Measurements from ENCODE around the gene SRI. TPM values are rescaled to one million over a fixed set of nuclear protein-coding genes. Genes with fewer than 3 reads are reported as not detected.

Gene SRI
- total RNA-seq, 1 donor from 2014 or later = 120 TPM

DNA sequence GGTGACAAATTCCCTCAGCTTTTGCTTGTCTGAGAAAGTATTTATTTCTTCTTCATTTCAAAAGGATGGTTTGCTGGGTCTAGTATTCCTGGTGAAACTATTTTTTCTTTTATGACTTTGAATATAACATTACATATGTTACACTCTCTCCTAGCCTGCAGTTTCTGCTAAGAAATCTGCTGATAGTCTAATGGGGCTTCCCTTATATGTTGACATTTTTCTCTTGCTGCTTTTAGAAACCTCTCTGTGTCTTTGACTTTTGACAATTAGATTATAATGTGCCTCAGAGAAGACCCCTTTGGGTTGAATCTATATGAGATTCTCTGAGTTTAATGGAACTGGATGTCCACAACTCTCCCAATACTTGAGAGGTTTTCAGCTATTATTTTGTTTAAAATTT lies 33.8 kb upstream of the SRI start:
- Mint-ChIP-seq H3K9me3 (peaks cover 13% of the 10 kb centered on the region), H3K36me3 (no peaks in the 10 kb centered on the region), H3K27ac (no peak overlapping the region), H3K4me3 (no peak overlapping the region), H3K27me3 (peaks cover 17% of the 10 kb centered on the region), H3K4me1 (ENCODE audit: unreplicated experiment) (no peaks in the 10 kb centered on the region)
- TF ChIP-seq, protein P1, sequence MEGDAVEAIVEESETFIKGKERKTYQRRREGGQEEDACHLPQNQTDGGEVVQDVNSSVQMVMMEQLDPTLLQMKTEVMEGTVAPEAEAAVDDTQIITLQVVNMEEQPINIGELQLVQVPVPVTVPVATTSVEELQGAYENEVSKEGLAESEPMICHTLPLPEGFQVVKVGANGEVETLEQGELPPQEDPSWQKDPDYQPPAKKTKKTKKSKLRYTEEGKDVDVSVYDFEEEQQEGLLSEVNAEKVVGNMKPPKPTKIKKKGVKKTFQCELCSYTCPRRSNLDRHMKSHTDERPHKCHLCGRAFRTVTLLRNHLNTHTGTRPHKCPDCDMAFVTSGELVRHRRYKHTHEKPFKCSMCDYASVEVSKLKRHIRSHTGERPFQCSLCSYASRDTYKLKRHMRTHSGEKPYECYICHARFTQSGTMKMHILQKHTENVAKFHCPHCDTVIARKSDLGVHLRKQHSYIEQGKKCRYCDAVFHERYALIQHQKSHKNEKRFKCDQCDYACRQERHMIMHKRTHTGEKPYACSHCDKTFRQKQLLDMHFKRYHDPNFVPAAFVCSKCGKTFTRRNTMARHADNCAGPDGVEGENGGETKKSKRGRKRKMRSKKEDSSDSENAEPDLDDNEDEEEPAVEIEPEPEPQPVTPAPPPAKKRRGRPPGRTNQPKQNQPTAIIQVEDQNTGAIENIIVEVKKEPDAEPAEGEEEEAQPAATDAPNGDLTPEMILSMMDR (conservative IDR thresholded peaks at IDR 0.05) = no peak
- DNase-seq (ENCODE audit: extremely low spot score, unreplicated experiment) = no peak

DNA sequence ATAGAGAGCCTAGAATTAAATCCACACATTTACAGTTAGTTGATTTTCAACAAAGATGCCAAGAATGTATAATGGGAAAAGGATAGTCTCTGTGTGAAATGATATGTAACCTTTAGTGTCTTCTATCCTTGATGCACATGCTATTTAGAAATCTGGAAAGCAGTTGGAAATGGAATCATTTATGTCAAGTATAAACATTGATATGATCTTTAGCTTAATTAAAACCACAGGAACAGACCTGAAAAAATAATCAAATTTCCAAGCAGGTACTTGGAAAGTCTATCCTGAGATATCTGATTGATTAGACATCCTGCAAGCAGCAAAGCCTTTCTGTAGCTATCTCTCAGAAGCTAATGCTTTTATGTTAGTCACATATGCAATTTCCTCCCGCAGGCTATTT lies 24.4 kb upstream of the SRI start:
- H3K36me3 Mint-ChIP-seq = no peaks in the 10 kb centered on the region
- TF ChIP-seq, protein P1 (conservative IDR thresholded peaks at IDR 0.05) = no peak
- H3K4me1 Mint-ChIP-seq (ENCODE audit: unreplicated experiment) = peaks cover 6% of the 10 kb centered on the region
- no peak for DNase-seq (ENCODE audit: extremely low spot score, unreplicated experiment)
- no peak overlapping the region for H3K4me3 Mint-ChIP-seq
- H3K27ac Mint-ChIP-seq = no peak overlapping the region
- H3K9me3 Mint-ChIP-seq = no peaks in the 10 kb centered on the region
- H3K27me3 Mint-ChIP-seq = peaks cover 13% of the 10 kb centered on the region

DNA sequence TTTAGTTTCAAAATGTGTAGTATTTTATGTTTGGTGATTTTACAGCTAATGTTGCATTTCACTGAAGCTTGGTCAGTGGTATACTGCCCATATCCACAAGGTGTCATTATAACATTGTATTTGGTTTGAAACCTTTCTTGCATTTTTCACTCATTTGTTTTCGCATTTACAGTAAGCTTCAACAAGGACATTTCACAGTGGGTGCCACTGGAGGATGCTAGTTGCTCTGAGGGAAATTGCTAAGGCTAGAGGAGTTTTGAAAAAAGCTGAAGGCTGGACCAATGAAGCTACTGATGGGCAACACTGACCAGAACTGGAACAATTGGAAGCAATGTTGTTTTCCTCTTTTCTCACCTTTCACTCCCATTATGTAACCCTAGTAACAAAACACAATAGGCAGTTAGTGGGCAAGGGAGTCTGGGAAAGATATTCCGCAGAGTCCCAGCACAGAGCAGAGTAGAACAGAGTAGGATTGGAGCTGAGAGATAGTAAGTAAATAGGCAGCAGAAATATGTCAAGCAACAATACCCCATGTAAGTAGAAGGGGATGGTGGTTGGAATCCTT lies 23.6 kb upstream of the SRI start:
- no peak overlapping the region for H3K4me3 Mint-ChIP-seq
- H3K27ac Mint-ChIP-seq = no peak overlapping the region

DNA sequence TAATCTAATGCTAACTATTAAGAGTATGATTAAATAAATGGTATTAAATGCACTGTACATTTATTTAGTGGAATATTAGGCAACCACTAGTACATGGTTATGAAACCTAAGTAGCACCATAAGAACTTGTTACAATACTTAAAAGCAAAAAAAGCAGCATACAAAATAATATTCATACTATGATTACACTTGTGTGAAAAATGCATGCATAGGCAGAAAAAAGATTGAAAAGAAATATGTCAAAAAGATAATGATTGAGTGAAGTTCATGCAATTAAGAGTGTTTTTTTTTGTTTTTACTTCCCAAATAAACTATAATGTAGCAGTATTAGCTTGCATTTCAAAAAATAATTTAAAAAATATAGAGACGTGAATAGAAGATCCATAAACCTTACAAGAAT lies 20.0 kb upstream of the SRI start:
- H3K36me3 Mint-ChIP-seq = no peaks in the 10 kb centered on the region
- H3K4me1 Mint-ChIP-seq (ENCODE audit: unreplicated experiment) = peaks cover 6% of the 10 kb centered on the region
- TF ChIP-seq, protein P1 (conservative IDR thresholded peaks at IDR 0.05) = no peak
- no peaks in the 10 kb centered on the region for H3K9me3 Mint-ChIP-seq
- DNase-seq (ENCODE audit: extremely low spot score, unreplicated experiment) = no peak
- H3K4me3 Mint-ChIP-seq = no peak overlapping the region
- no peak overlapping the region for H3K27ac Mint-ChIP-seq
- peaks cover 4% of the 10 kb centered on the region for H3K27me3 Mint-ChIP-seq

More for the DNA sequence above, 23.6 kb upstream of the SRI start:
- DNase-seq (ENCODE audit: extremely low spot score, unreplicated experiment) = no peak
- TF ChIP-seq, protein P1 (conservative IDR thresholded peaks at IDR 0.05) = peak; percentile 89
- no peaks in the 10 kb centered on the region for H3K36me3 Mint-ChIP-seq
- peaks cover 6% of the 10 kb centered on the region for H3K4me1 Mint-ChIP-seq (ENCODE audit: unreplicated experiment)
- H3K27me3 Mint-ChIP-seq = peaks cover 13% of the 10 kb centered on the region
- H3K9me3 Mint-ChIP-seq = no peaks in the 10 kb centered on the region

DNA sequence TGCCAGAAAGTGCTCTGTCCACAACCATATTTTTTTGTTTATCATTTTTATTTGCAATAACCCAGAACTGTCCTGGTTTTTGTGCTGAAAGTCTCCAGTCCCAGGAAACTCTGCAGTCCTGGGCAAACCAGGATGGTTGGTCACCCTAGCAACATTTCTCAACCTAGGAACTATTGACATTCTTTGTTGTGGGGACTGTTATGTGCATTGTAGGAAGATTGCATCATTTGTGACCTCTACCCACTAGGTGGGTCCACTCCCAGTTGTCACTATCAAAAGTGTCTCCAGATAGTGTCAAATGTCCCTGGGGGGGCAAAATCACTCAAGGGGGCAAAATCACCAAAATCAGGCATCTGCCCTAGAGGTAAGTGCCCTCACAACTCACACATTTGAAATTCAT lies 14.0 kb upstream of the SRI start:
- no peak overlapping the region for H3K4me3 Mint-ChIP-seq
- no peaks in the 10 kb centered on the region for H3K9me3 Mint-ChIP-seq
- no peaks in the 10 kb centered on the region for H3K4me1 Mint-ChIP-seq (ENCODE audit: unreplicated experiment)
- no peaks in the 10 kb centered on the region for H3K36me3 Mint-ChIP-seq
- TF ChIP-seq, protein P1 (conservative IDR thresholded peaks at IDR 0.05) = no peak
- H3K27me3 Mint-ChIP-seq = no peaks in the 10 kb centered on the region
- no peak for DNase-seq (ENCODE audit: extremely low spot score, unreplicated experiment)
- H3K27ac Mint-ChIP-seq = no peak overlapping the region

DNA sequence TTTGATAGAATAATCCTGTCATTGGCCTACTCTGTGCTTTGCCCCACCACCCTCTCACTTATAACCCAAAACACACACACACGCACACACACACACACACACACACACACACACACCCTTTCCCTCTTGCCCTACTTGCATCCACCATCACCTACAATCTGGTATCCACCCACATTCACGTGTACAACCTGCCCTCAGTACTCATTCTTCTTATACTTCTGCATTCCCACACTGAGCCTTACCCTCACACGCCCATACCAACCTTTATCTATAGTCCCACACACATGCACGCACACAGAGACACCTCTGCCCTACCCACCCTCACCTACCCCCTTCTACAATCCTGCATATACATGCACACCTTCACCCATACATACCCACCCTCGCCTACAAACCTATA lies 10.8 kb upstream of the SRI start:
- Mint-ChIP-seq H3K4me1 (ENCODE audit: unreplicated experiment) (peaks cover 3% of the 10 kb centered on the region), H3K36me3 (no peaks in the 10 kb centered on the region), H3K27ac (no peak overlapping the region), H3K4me3 (no peak overlapping the region), H3K27me3 (no peaks in the 10 kb centered on the region), H3K9me3 (no peaks in the 10 kb centered on the region)
- no peak for DNase-seq (ENCODE audit: extremely low spot score, unreplicated experiment)
- TF ChIP-seq, protein P1 (conservative IDR thresholded peaks at IDR 0.05) = no peak

Measured in type B pancreatic cell (in vitro differentiated cells).